HG03066 (cell line): Measurements from ENCODE around the gene CAV2.
"Not testable (repeated sequence)": the region's sequence is repeated elsewhere in the genome, so short reads cannot be mapped to it uniquely, and the experiment has no call there.

Source experiments
- ATAC-seq: cut with Tn5 transposase; IDR thresholded peaks from one replicate; pipeline ENCODE4 v1.9.1; 2021; ENCODE audit warnings: low read depth; ENCODE audit not compliant: unreplicated experiment

The CAV2 gene

DNA sequence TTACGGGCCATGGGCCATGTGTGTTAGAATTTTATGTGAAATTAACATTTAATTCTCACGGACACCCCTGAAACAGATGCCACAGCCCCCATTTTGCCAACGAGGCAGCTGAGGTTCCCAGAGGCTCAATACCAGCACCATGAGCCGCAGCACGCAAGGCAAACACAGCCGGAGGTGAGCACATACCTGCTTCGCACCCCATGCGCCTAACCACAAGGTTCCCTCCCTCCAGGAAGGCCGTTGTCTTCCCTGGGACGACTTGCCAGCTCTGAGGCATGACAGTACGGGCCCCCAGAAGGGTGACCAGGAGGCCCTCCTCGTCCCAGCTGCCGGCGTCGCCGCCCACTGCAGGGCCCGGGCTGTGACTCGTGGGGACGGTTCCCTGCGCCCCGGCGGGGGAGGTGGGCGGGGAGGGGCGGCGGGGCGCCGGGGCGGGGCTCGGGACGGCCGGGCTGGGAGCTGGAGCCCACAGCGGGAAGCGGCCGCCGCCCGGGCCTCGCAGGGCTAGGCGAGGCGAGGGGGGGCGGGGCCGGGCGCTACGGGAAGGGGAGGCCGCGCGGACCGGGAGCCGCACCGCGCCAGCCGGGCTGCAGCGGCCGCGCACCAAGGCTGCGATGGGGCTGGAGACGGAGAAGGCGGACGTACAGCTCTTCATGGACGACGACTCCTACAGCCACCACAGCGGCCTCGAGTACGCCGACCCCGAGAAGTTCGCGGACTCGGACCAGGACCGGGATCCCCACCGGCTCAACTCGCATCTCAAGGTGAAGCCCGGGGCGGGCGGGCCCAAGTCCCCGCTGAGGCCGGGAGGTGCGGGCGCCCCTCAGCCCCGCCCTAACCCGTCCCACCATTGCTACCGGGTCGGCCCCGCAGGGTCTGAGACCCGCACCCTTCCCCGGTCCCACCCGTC is at the start of gene CAV2:
CAV2 (plus strand) TSS at position 571 of the 910 bp plus-strand sequence; CDS start at position 615, 44 bp downstream.
- peak; percentile 39 for ATAC-seq

DNA sequence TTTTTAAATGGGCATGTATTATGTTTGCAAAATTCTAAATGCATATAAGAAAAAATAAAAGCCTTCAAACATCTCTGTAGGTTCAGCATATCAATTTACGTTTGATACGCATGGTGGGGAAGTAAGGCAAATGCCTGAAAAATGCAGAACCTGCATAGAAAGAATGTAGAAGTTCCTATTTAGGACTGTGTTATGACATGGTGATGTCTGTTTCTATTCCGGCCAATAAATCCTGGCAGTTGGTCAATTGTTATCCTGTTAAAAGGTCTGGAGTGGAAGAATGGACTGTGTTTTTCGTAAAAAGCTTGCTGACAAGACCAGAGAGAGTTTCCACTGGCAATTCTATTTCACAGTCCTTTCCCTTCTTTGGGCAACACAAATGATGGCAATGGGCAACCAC is 49.6 kb upstream of the CAV2 start:
- no peak for ATAC-seq

DNA sequence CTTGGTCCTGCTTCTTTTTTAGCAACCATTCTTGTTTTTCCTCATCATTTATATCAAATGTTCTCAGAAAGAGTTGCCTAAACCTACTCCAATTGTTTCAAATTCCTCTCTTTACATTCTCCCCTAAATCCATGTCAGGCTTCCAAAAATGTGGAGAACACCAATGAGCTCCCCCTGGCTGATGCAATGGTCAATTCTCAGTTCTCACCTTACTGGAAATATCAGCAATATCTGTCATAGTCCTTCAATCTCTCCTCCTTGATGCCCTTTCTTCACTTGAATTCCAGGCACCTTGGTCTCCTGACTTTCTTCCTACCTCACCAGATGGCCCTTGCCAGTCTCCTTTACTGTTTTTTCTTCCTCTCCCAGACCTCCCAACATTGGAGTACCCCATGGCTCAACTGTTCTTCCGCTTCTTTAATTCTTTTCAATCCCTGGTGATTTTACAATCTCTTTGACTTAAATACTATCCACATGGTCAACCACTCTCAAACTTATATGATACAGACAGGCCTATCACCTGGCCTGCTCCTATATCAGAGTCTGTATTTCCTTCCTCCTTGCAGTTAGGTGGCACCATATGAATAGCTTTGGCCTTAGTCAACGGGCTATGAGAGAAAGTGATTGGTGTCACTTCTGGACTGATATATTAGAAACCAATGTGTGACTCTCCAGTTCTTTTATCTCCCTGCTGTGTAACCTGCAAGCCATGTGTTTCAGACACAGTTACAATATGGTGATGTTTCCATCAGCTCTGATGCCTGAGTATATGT is 47.4 kb upstream of the CAV2 start:
- no peak for ATAC-seq

DNA sequence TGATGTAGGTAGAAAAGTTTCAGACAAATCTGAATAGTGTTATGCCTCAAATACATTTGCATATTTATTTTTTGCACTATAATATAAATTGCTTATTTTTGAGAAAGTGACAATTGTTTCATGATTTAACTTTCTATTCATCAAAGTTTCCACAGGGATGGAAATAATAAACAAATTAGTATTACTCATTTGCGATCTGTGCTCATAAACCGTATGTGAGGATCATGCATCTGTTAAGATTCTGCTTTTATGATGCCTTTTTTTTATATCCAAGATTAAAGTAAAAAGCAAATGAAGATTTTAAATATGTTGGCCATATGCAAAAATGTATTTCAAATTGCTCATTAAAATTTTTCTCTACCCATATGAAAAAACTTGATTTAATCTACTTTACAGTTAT is 45.2 kb upstream of the CAV2 start:
- no peak for ATAC-seq

DNA sequence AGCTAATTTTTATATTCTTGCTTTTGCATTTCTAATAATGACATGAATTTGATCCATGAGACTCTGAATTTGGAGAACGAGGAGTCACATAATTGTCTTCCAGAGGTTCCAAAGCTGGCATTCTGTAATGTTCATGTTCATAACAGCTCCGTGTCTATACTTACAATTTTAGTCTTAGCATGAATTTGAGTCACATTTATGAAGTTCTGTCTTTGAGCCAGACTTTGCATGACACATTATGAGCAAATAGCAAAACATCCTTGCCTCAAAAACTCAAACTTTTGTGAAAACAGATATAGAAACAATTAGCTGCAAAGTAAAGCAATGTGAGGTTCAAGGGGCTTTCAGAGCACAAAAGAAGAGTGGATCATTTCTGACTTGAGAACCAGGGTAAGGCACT is 44.5 kb upstream of the CAV2 start:
- ATAC-seq: no peak

- ATAC-seq: no peak
These were observed 44.0 kb upstream of the CAV2 start for GRCh38 chr7:116455499-116455898.

DNA sequence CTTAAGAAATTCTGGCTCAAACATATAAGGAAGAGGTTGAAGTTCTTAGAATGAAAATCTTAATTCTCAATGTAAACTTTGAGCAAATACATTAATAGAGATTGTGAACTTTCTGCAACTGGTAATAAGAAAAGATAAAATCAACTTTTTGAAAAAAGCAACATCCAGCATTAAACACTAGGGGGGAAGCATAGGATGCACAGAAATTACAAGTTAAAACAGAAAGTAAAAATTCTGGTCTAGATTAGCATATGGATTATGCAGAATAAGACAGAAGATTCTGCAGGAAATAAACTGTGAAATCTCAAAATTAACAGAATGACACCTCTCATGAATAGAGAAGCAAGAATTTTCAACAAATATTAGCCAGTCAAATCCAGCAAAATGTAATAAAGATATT is 38.0 kb upstream of the CAV2 start:
- no peak for ATAC-seq

DNA sequence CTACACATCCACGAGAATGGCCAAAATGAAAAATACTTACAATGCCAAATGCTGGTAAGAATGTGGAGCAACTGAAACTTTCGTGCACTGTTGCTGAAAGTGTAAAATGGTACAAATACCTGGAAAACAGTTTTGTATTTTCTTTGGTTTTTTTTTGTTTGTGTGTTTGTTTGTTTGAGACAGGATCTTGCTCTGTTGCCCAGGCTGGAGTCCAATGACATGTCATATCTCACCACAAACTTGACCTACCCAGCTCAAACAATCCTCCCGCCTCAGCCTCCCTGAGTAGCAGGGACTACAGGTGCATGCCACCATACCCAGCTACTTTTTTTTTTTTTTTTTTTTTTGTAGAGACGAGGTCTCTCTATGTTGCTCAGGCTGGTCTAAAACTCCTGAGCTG is 35.6 kb upstream of the CAV2 start:
- no peak for ATAC-seq

- no peak for ATAC-seq
These were observed 35.2 kb upstream of the CAV2 start for GRCh38 chr7:116464375-116464774.

DNA sequence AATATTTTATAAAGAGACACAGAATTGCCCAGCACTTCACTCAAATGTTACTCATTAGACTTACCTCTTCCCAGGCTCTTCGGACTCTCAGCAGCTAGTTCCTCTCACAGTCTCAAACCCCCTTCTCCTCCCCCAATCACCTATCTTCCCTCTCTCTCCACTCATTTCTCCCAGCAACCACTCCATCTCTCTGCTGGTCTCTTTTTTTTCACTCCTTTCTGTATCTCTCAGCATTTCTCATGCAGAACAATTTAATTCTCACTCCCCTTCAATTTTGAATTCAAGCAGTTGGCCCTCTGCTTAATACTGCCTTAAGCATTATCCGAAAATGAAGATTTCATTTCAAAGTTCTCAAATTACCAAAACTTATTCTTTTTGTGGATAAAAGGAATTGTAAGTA is 34.4 kb upstream of the CAV2 start:
- no peak for ATAC-seq

- ATAC-seq: no peak
These were observed 31.0 kb upstream of the CAV2 start for GRCh38 chr7:116468534-116468933.

- no peak for ATAC-seq
These were observed 21.9 kb upstream of the CAV2 start for GRCh38 chr7:116477625-116478024.

DNA sequence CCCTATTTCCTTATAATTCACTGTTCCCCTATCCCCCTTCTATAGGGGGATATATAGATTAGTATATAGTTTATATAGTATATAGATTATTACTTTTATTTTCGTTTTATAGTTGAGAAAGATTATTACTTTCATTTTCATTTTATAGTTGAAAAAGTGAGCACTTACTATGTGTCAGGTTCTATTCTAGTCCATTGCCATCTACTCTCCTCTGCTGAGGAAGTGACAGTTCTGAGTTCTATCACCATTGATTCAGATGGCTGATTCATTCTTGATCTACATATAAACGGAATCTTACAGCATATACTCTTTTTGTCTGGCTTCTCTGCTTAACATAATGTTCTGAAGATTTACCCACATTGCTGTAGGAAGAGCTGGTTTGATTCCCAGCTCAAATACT is 20.7 kb upstream of the CAV2 start:
- no peak for ATAC-seq

- ATAC-seq: no peak
These were observed 16.1 kb upstream of the CAV2 start for GRCh38 chr7:116483271-116483942.

DNA sequence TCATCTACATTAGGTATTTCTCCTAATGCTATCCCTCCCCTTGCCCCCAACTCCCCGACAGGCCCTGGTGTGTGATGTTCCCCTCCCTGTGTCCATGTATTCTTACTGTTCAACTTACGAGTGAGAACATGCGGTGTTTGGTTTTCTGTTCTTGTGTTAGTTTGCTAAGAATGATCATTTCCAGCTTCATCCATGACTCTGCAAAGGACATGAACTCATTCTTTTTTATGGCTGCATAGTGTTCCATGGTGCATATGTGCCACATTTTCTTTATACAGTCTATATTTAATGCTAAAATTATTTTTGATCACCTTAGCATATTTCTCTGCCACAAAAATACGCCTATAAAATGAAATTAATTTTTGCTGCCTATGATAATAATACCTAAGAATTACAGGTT is 15.1 kb upstream of the CAV2 start:
- not testable (repeated sequence) for ATAC-seq

- no peak for ATAC-seq
These were observed 11.5 kb upstream of the CAV2 start for GRCh38 chr7:116487907-116488521.

DNA sequence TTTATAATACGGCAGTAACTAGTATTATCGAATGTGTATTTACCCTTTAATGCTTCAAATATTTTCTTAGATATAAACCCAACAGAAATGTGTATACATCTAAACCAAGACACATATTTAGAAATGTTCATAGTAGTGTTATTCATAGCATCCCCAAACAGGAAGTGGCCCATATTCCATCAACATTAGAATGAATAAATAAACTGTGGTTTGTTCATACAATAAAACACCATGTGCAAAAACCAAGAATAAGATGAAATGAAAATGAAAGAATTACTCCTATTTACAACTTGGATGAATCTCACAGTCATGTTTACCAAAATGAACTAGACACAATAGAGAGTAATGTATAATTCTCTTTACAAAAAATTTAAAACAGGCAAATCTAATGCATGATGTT is 9.2 kb upstream of the CAV2 start:
- ATAC-seq: no peak

GRCh38 chr7:116491887-116492653 is 7.5 kb upstream of the CAV2 start:
- ATAC-seq: no peak

- ATAC-seq: no peak
These were observed 6.9 kb upstream of the CAV2 start for GRCh38 chr7:116492654-116493109.

DNA sequence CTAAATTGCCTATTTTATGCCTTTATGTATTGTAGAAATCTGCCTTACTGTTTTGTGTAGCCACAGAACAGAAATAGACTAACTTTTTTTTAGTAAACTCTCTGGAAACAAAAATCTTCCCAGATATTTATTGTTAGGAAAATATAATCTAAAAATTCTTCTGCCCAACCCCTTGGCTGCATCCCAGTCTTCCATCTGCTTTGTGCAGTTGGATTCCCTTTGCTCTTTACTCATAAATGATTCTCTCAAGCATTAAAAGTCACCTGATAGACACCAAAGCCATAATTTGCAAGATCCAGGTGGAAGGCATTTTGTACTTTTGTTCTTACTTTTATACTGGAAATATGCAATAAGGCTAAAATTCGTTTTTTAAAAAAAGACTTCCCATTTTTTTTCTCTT is 6.1 kb upstream of the CAV2 start:
- ATAC-seq: no peak
